IMR-90 (cell line): ENCODE measurements around the gene CMKLR1. TPM values are rescaled to one million over a fixed set of nuclear protein-coding genes. Genes with fewer than 3 reads are reported as not detected.

Experiments
- ATAC-seq: fragments of 200-7000 bp; cut with Tn5 transposase; 2 replicates; pipeline ENCODE4 v1.9.1; 2020; ENCODE audit warnings: low read depth, mild to moderate bottlenecking, moderate library complexity
- BruUV-seq: library from RNA; stranded (reverse); fragments of 400-500 nt; replicated peaks from 2 replicates; lab custom pipeline; 2021; lab: Mats Ljungman, UMichigan
- CTCF ChIA-PET: fragments of 300-600 bp; formaldehyde crosslinking; extraction: SDS; loops from one replicate; lab custom pipeline; 2021; ENCODE audit warnings: antibody characterized with exemption; lab: Yijun Ruan, JAX
- POLR2A ChIA-PET: fragments of 300-600 bp; sonication (Branson Sonifier 250); formaldehyde crosslinking; loops from one replicate; lab custom pipeline; 2022; ENCODE audit warnings: antibody characterized with exemption; ENCODE audit not compliant: unreplicated experiment; lab: Charles Lee
- DNase-seq: peaks from one replicate; pipeline ENCODE4 v3.0.0; 2013
- H2AFZ ChIP-seq: replicated peaks from 2 replicates; pipeline ENCODE3; 2013; ENCODE audit warnings: low read length, mild to moderate bottlenecking; ENCODE audit not compliant: poor library complexity
- H2AK5ac ChIP-seq: 2 replicates; pipeline ENCODE4 v1.6.1; 2013; ENCODE audit warnings: low read depth, low read length, inconsistent platforms
- H2AK9ac ChIP-seq: replicated peaks from 2 replicates; pipeline ENCODE3; 2013; ENCODE audit warnings: mild to moderate bottlenecking, low read depth, low read length, moderate library complexity; ENCODE audit not compliant: poor library complexity
- H2BK120ac ChIP-seq: 2 replicates; pipeline ENCODE4 v1.6.1; 2013; ENCODE audit warnings: low read depth, low read length, inconsistent platforms
- H2BK15ac ChIP-seq: 3 replicates; pipeline ENCODE4 v1.6.1; 2013; ENCODE audit warnings: low read depth, low read length, inconsistent platforms
- H2BK20ac ChIP-seq: 2 replicates; pipeline ENCODE4 v1.6.1; 2013; ENCODE audit warnings: low read depth, mild to moderate bottlenecking, inconsistent platforms, low read length, moderate library complexity
- H2BK5ac ChIP-seq: 2 replicates; pipeline ENCODE4 v1.6.1; 2013; ENCODE audit warnings: mild to moderate bottlenecking, low read depth, low read length, inconsistent platforms; ENCODE audit not compliant: poor library complexity, severe bottlenecking
- H3K14ac ChIP-seq: replicated peaks from 2 replicates; pipeline ENCODE4 v1.6.1; 2013; ENCODE audit warnings: low read depth, low read length, inconsistent platforms
- H3K18ac ChIP-seq: 2 replicates; pipeline ENCODE4 v1.6.1; 2013; ENCODE audit warnings: low read depth, low read length, control low read depth
- H3K23ac ChIP-seq: 2 replicates; pipeline ENCODE4 v1.6.1; 2013; ENCODE audit warnings: low read depth, low read length, inconsistent platforms
- H3K27ac ChIP-seq: 2 replicates; pipeline ENCODE4 v1.5.1; 2013; ENCODE audit warnings: mild to moderate bottlenecking, control low read depth, low read length; ENCODE audit not compliant: insufficient read depth
- H3K27me3 ChIP-seq: 2 replicates; pipeline ENCODE4 v1.6.1; 2013; ENCODE audit warnings: low read length; ENCODE audit not compliant: control insufficient read depth, insufficient read depth
- H3K36me3 ChIP-seq: 2 replicates; pipeline ENCODE4 v1.6.1; 2013; ENCODE audit warnings: low read length, mixed read lengths; ENCODE audit not compliant: control insufficient read depth, insufficient read depth
- H3K4ac ChIP-seq: 2 replicates; pipeline ENCODE4 v1.6.1; 2013; ENCODE audit warnings: low read depth, low read length, inconsistent platforms
- H3K4me1 ChIP-seq: 2 replicates; pipeline ENCODE4 v1.6.1; 2013; ENCODE audit warnings: low read length, mixed read lengths; ENCODE audit not compliant: control insufficient read depth, insufficient read depth
- H3K4me2 ChIP-seq: 2 replicates; pipeline ENCODE4 v1.6.1; 2013; ENCODE audit warnings: low read depth, mild to moderate bottlenecking, control low read depth, low read length, moderate library complexity
- H3K4me3 ChIP-seq: 2 replicates; pipeline ENCODE4 v1.5.1; 2013; ENCODE audit warnings: low read depth, mild to moderate bottlenecking, control low read depth, low read length, moderate library complexity; ENCODE audit not compliant: insufficient read depth
- H3K56ac ChIP-seq: 2 replicates; pipeline ENCODE4 v1.6.1; 2013; ENCODE audit warnings: low read length, inconsistent platforms; ENCODE audit not compliant: insufficient read depth; ENCODE audit errors: extremely low read depth
- H3K79me1 ChIP-seq, 2 experiments: 2 replicates each; pipeline ENCODE4 v1.6.1; 2013; ENCODE audit warnings: low read length in 2 of 2, inconsistent platforms in 1 of 2, low read depth in 1 of 2
- H3K9ac ChIP-seq: 2 replicates; pipeline ENCODE4 v1.6.1; 2013; ENCODE audit warnings: low read depth, low read length, control low read depth
- H3K9me1 ChIP-seq: 2 replicates; pipeline ENCODE4 v1.6.1; 2013; ENCODE audit warnings: low read length, inconsistent platforms; ENCODE audit not compliant: insufficient read depth
- H3K9me3 ChIP-seq: 2 replicates; pipeline ENCODE4 v1.6.1; 2013; ENCODE audit warnings: low read length; ENCODE audit not compliant: control insufficient read depth, insufficient read depth
- H4K20me1 ChIP-seq: 2 replicates; pipeline ENCODE4 v1.6.1; 2013; ENCODE audit warnings: low read length, inconsistent platforms; ENCODE audit not compliant: insufficient read depth
- H4K5ac ChIP-seq: 2 replicates; pipeline ENCODE4 v1.6.1; 2013; ENCODE audit warnings: mild to moderate bottlenecking, low read depth, low read length, control low read depth
- H4K8ac ChIP-seq, 2 experiments: 2 replicates each; pipeline ENCODE4 v1.6.1; 2013; ENCODE audit warnings: low read depth in 2 of 2, low read length in 2 of 2, control low read depth in 1 of 2, inconsistent platforms in 1 of 2
- H4K91ac ChIP-seq: 2 replicates; pipeline ENCODE4 v1.6.1; 2013; ENCODE audit warnings: low read depth, low read length, inconsistent platforms; ENCODE audit not compliant: insufficient read depth
- BHLHE40 ChIP-seq: fragments of 150-350 bp; IDR thresholded peaks from 2 replicates; pipeline ENCODE4 v1.6.1; 2016; ENCODE audit warnings: mild to moderate bottlenecking, low read depth, low read length
- CEBPB ChIP-seq: IDR thresholded peaks from 2 replicates; pipeline ENCODE4 v1.6.1; 2012; ENCODE audit warnings: low read depth, low read length, improper control_type of control experiment
- CHD1 ChIP-seq: IDR thresholded peaks from 2 replicates; pipeline ENCODE4 v1.6.1; 2012; ENCODE audit warnings: low read depth, low read length, improper control_type of control experiment
- CTCF ChIP-seq: conservative IDR thresholded peaks from 2 replicates; pipeline ENCODE4 v1.5.1; 2012; ENCODE audit warnings: mild to moderate bottlenecking, low read depth, low read length, improper control_type of control experiment
- ELK1 ChIP-seq: fragments of 150-350 bp; IDR thresholded peaks from 2 replicates; pipeline ENCODE4 v1.6.1; 2016; ENCODE audit warnings: low read depth, mild to moderate bottlenecking, low read length, moderate library complexity, borderline replicate concordance
- MAFK ChIP-seq: IDR thresholded peaks from 2 replicates; pipeline ENCODE4 v1.6.1; 2012; ENCODE audit warnings: low read depth, low read length, improper control_type of control experiment
- MAZ ChIP-seq: IDR thresholded peaks from 2 replicates; pipeline ENCODE4 v1.6.1; 2012; ENCODE audit warnings: low read depth, mild to moderate bottlenecking, low read length, improper control_type of control experiment, moderate library complexity, borderline replicate concordance
- MXI1 ChIP-seq: IDR thresholded peaks from 2 replicates; pipeline ENCODE4 v1.6.1; 2012; ENCODE audit warnings: low read depth, mild to moderate bottlenecking, low read length, moderate library complexity, borderline replicate concordance
- NFE2L2 ChIP-seq: fragments of 150-350 bp; IDR thresholded peaks from 2 replicates; pipeline ENCODE4 v1.6.1; 2016; ENCODE audit warnings: low read depth, mild to moderate bottlenecking, low read length
- POLR2A ChIP-seq: IDR thresholded peaks from 2 replicates; pipeline ENCODE4 v1.6.1; 2012; ENCODE audit warnings: mild to moderate bottlenecking, low read depth, low read length
- RCOR1 ChIP-seq: IDR thresholded peaks from 2 replicates; pipeline ENCODE4 v1.6.1; 2012; ENCODE audit warnings: mild to moderate bottlenecking, low read length, improper control_type of control experiment; ENCODE audit not compliant: insufficient replicate concordance
- SMC3 ChIP-seq: fragments of 150-350 bp; IDR thresholded peaks from 2 replicates; pipeline ENCODE4 v1.6.1; 2016; ENCODE audit warnings: low read depth, mild to moderate bottlenecking, antibody characterized with exemption, low read length, moderate library complexity
- USF2 ChIP-seq: fragments of 150-350 bp; IDR thresholded peaks from 2 replicates; pipeline ENCODE4 v1.6.1; 2017; ENCODE audit warnings: mild to moderate bottlenecking, antibody characterized with exemption, low read length, low read depth
- WGBS, 2 experiments: methylation state at CpG; one replicate each; pipeline versions ENCODE4 v1.1.5 to v1.1.7; 2013; ENCODE audit warnings: missing lambda C conversion rate in 2 of 2; ENCODE audit not compliant: insufficient read length in 1 of 2; ENCODE audit errors: extremely low coverage in 2 of 2; 5-methylcytosine and 5-hydroxymethylcytosine counted together
- dilution Hi-C: fragments of 300-500 bp; cut with HindIII; formaldehyde crosslinking; loops from one replicate; pipeline ENCODE4 v1.14.3; 2018; ENCODE audit warnings: low sequenced_read_pairs; ENCODE audit not compliant: unreplicated experiment
- in situ Hi-C: fragments of 300-500 bp; cut with MboI; formaldehyde crosslinking; loops from 3 replicates; pipeline ENCODE4 v1.14.3; 2019; ENCODE audit warnings: low sequenced_read_pairs, inconsistent platforms, mixed read lengths
- intact Hi-C: fragments of 100-400 bp; cut with micrococcal nuclease; formaldehyde crosslinking; loops from 2 replicates; pipeline ENCODE4 v1.10.0; 2022
- polyA plus RNA-seq, 3 experiments: library from polyadenylated mRNA; depleted of rRNA; stranded (reverse); fragments of >200 nt; gene quantifications; 2 replicates each; pipeline ENCODE4 v1.2.3, GENCODE V29; 2012; ENCODE audit warnings: low replicate concordance in 1 of 3
- total RNA-seq: library from RNA; depleted of rRNA; stranded (reverse); fragments of >200 nt; gene quantifications from 2 replicates; pipeline ENCODE4 v1.2.3, GENCODE V29; 2012

The CMKLR1 gene
- total and polyA plus RNA-seq, 2 of the 4 experiments (the other 2 are of a cell fraction) = not detected

GRCh38 chr12:108302016-108302402 is 37.1 kb downstream of the CMKLR1 start (continued):
- TF ChIP-seq ELK1 (no peak), CHD1 (no peak), MXI1 (no peak)

GRCh38 chr12:108301346-108301745 is 37.8 kb downstream of the CMKLR1 start:
- CTCF ChIA-PET = no interaction called here
- Histone ChIP-seq H3K4me3 (no peak overlapping the region), H3K36me3 (no peaks in the 10 kb centered on the region), H2AFZ (no peak overlapping the region), H3K9ac (no peak overlapping the region), H3K27ac (no peak overlapping the region), H3K23ac (no peak overlapping the region), H4K8ac (no peak overlapping the region), H3K4me2 (no peak overlapping the region), H4K91ac (no peak overlapping the region), H2BK20ac (no peak overlapping the region), H4K20me1 (no peaks in the 10 kb centered on the region), H2AK5ac (no peak overlapping the region), H2AK9ac (no peak overlapping the region), H3K18ac (no peak overlapping the region), H3K79me1 (no peaks in the 10 kb centered on the region), H2BK120ac (no peak overlapping the region), H2BK15ac (no peak overlapping the region), H3K9me1 (no peaks in the 10 kb centered on the region), H4K5ac (no peak overlapping the region), H3K4ac (no peak overlapping the region), H2BK5ac (no peak overlapping the region), H3K9me3 (no peaks in the 10 kb centered on the region), H3K14ac (no peak overlapping the region), H3K4me1 (no peaks in the 10 kb centered on the region), H3K27me3 (no peaks in the 10 kb centered on the region), H3K56ac (no peak overlapping the region)
- dilution Hi-C loops (no loop called here), intact Hi-C loops (no loop called here), in situ Hi-C loops (no loop called here)
- TF ChIP-seq MAFK (no peak), MXI1 (no peak), NFE2L2 (no peak), USF2 (no peak), POLR2A (no peak), CEBPB (no peak), SMC3 (no peak), RCOR1 (no peak), CTCF (no peak), BHLHE40 (no peak), MAZ (no peak), CHD1 (no peak)
- POLR2A ChIA-PET = no interaction called here
- no TSS peak for BruUV-seq
- no CpG with 5 or more reads among the region's 6 CpGs for WGBS, 2 experiments
- ATAC-seq = no peak
- no peak for DNase-seq
